BLaER1 (cell line): Measurements from ENCODE around the gene INSC.

Source experiments
- H3K27ac ChIP-seq: shearing (Covaris generic); formaldehyde crosslinking; 2 replicates; pipeline ENCODE4 v1.8.1; 2022
- H3K27me3 ChIP-seq: shearing (Covaris generic); formaldehyde crosslinking; 2 replicates; pipeline ENCODE4 v1.8.1; 2022
- H3K36me3 ChIP-seq: shearing (Covaris generic); formaldehyde crosslinking; 2 replicates; pipeline ENCODE4 v1.8.1; 2022
- H3K4me1 ChIP-seq: shearing (Covaris generic); formaldehyde crosslinking; 2 replicates; pipeline ENCODE4 v1.8.1; 2022
- H3K4me2 ChIP-seq: shearing (Covaris generic); formaldehyde crosslinking; 2 replicates; pipeline ENCODE4 v1.8.1; 2022
- H3K4me3 ChIP-seq: shearing (Covaris generic); formaldehyde crosslinking; 2 replicates; pipeline ENCODE4 v1.8.1; 2022
- H3K9ac ChIP-seq: shearing (Covaris generic); formaldehyde crosslinking; 2 replicates; pipeline ENCODE4 v1.8.1; 2022
- H3K9me3 ChIP-seq: shearing (Covaris generic); formaldehyde crosslinking; 2 replicates; pipeline ENCODE4 v1.8.1; 2022
- H4K20me1 ChIP-seq: shearing (Covaris generic); formaldehyde crosslinking; 2 replicates; pipeline ENCODE4 v1.8.1; 2022
- Cebpa-rat ChIP-seq: shearing (Covaris generic); IDR thresholded peaks from 2 replicates; pipeline ENCODE4 v1.8.1; 2022

The INSC gene

GRCh38 chr11:15123849-15124248 lies 9.1 kb downstream of the INSC start:
- no peaks in the 10 kb centered on the region for H4K20me1 ChIP-seq
- H3K4me1 ChIP-seq, result peaks cover 14% of the 10 kb centered on the region
- no peak overlapping the region for H3K4me3 ChIP-seq
- no peak overlapping the region for H3K4me2 ChIP-seq
- H3K36me3 ChIP-seq, result no peaks in the 10 kb centered on the region
- no peaks in the 10 kb centered on the region for H3K27me3 ChIP-seq
- H3K27ac ChIP-seq, result no peak overlapping the region
- TF ChIP-seq Cebpa-rat, result no peak
- no peak overlapping the region for H3K9ac ChIP-seq
- H3K9me3 ChIP-seq, result no peaks in the 10 kb centered on the region

GRCh38 chr11:15124528-15124927 lies 9.8 kb downstream of the INSC start:
- Histone ChIP-seq H3K9ac (no peak overlapping the region), H3K4me3 (no peak overlapping the region), H3K27ac (no peak overlapping the region), H3K27me3 (no peaks in the 10 kb centered on the region), H3K4me2 (no peak overlapping the region), H4K20me1 (no peaks in the 10 kb centered on the region), H3K9me3 (no peaks in the 10 kb centered on the region), H3K36me3 (no peaks in the 10 kb centered on the region), H3K4me1 (peaks cover 8% of the 10 kb centered on the region)
- TF ChIP-seq Cebpa-rat, result no peak

- Histone ChIP-seq H3K4me1 (no peaks in the 10 kb centered on the region), H3K27me3 (no peaks in the 10 kb centered on the region), H3K9me3 (no peaks in the 10 kb centered on the region), H3K4me2 (no peak overlapping the region), H3K27ac (no peak overlapping the region), H3K9ac (no peak overlapping the region), H3K36me3 (no peaks in the 10 kb centered on the region), H3K4me3 (no peak overlapping the region), H4K20me1 (no peaks in the 10 kb centered on the region)
- TF ChIP-seq Cebpa-rat, result no peak
Measured at GRCh38 chr11:15127341-15127740, 12.6 kb downstream of the INSC start.

- Histone ChIP-seq H3K4me2 (no peak overlapping the region), H3K36me3 (no peaks in the 10 kb centered on the region), H3K9ac (no peak overlapping the region), H3K27me3 (no peaks in the 10 kb centered on the region), H4K20me1 (no peaks in the 10 kb centered on the region), H3K4me3 (no peak overlapping the region), H3K4me1 (no peaks in the 10 kb centered on the region), H3K27ac (no peak overlapping the region), H3K9me3 (no peaks in the 10 kb centered on the region)
- TF ChIP-seq Cebpa-rat, result no peak
Measured at GRCh38 chr11:15128621-15129020, 13.9 kb downstream of the INSC start.

- H3K27me3 ChIP-seq, result no peaks in the 10 kb centered on the region
- H3K4me1 ChIP-seq, result peaks cover 42% of the 10 kb centered on the region
Measured at GRCh38 chr11:15136166-15136565, 21.4 kb downstream of the INSC start.

GRCh38 chr11:15139096-15139770 lies 24.5 kb downstream of the INSC start:
- no peak for TF ChIP-seq Cebpa-rat
- H3K36me3 ChIP-seq, result no peaks in the 10 kb centered on the region
- H3K9ac ChIP-seq, result no peak overlapping the region
- H3K4me1 ChIP-seq, result peaks cover 69% of the 10 kb centered on the region
- H3K27me3 ChIP-seq, result no peaks in the 10 kb centered on the region
- H3K9me3 ChIP-seq, result no peaks in the 10 kb centered on the region
- no peaks in the 10 kb centered on the region for H4K20me1 ChIP-seq
- no peak overlapping the region; the same call in 1 of the 2 replicates for H3K27ac ChIP-seq
- H3K4me3 ChIP-seq, result no peak overlapping the region
- H3K4me2 ChIP-seq, result peak overlapping the region; percentile 16; the same call in 1 of the 2 replicates

More at GRCh38 chr11:15136166-15136565, 21.4 kb downstream of the INSC start:
- TF ChIP-seq Cebpa-rat, result no peak
- Histone ChIP-seq H3K27ac (no peak overlapping the region), H3K9ac (no peak overlapping the region), H4K20me1 (no peaks in the 10 kb centered on the region), H3K4me2 (no peak overlapping the region), H3K4me3 (no peak overlapping the region), H3K9me3 (no peaks in the 10 kb centered on the region), H3K36me3 (no peaks in the 10 kb centered on the region)

- Histone ChIP-seq H3K4me3 (no peak overlapping the region), H3K9ac (no peak overlapping the region), H3K4me2 (peak overlapping the region; percentile 74), H3K4me1 (peaks cover 69% of the 10 kb centered on the region), H3K36me3 (no peaks in the 10 kb centered on the region), H3K9me3 (no peaks in the 10 kb centered on the region), H3K27ac (peak overlapping the region; percentile 37; the same call in 1 of the 2 replicates), H3K27me3 (no peaks in the 10 kb centered on the region), H4K20me1 (no peaks in the 10 kb centered on the region)
- no peak for TF ChIP-seq Cebpa-rat
Measured at GRCh38 chr11:15139958-15140659, 25.4 kb downstream of the INSC start.

GRCh38 chr11:15141381-15141780 lies 26.7 kb downstream of the INSC start:
- Histone ChIP-seq H4K20me1 (no peaks in the 10 kb centered on the region), H3K9ac (no peak overlapping the region), H3K4me2 (peak overlapping the region; percentile 74), H3K36me3 (no peaks in the 10 kb centered on the region), H3K4me1 (peaks cover 69% of the 10 kb centered on the region), H3K27ac (peak overlapping the region; percentile 37; the same call in 1 of the 2 replicates), H3K9me3 (no peaks in the 10 kb centered on the region), H3K4me3 (no peak overlapping the region), H3K27me3 (no peaks in the 10 kb centered on the region)
- TF ChIP-seq Cebpa-rat, result no peak

GRCh38 chr11:15142838-15143237 lies 28.1 kb downstream of the INSC start:
- H3K4me3 ChIP-seq, result no peak overlapping the region
- no peak for TF ChIP-seq Cebpa-rat
- no peak overlapping the region for H3K27ac ChIP-seq
- no peaks in the 10 kb centered on the region for H4K20me1 ChIP-seq
- H3K9ac ChIP-seq, result no peak overlapping the region
- H3K4me1 ChIP-seq, result peaks cover 60% of the 10 kb centered on the region
- no peaks in the 10 kb centered on the region for H3K36me3 ChIP-seq
- H3K4me2 ChIP-seq, result peak overlapping the region; percentile 74; the same call in 1 of the 2 replicates
- no peaks in the 10 kb centered on the region for H3K9me3 ChIP-seq
- H3K27me3 ChIP-seq, result no peaks in the 10 kb centered on the region

- TF ChIP-seq Cebpa-rat, result no peak
- Histone ChIP-seq H3K9ac (no peak overlapping the region), H3K4me2 (no peak overlapping the region), H4K20me1 (no peaks in the 10 kb centered on the region), H3K27ac (no peak overlapping the region), H3K4me1 (peaks cover 50% of the 10 kb centered on the region), H3K27me3 (no peaks in the 10 kb centered on the region), H3K4me3 (no peak overlapping the region), H3K36me3 (no peaks in the 10 kb centered on the region), H3K9me3 (no peaks in the 10 kb centered on the region)
Measured at GRCh38 chr11:15143855-15144254, 29.1 kb downstream of the INSC start.
